ENCODE results near the gene PLEKHN1.
A peak's percentile ranks its signal among the peaks of the same experiment; 100 is the strongest.
"Not testable (repeated sequence)": the region's sequence is repeated elsewhere in the genome, so short reads cannot be mapped to it uniquely, and the experiment has no call there.

Gene PLEKHN1

GRCh38 chr1:1013105-1013921 lies 47.0 kb downstream of the PLEKHN1 start, which contains the start of gene ISG15:
ISG15 (plus strand) TSS chr1:1013497; CDS start chr1:1013574, 77 bp downstream.
- H3K27ac ChIP-seq, result peak within 1 kb of the TSS; percentile 81
- TF ChIP-seq CTCF (conservative IDR thresholded peaks at IDR 0.05), result no peak

GRCh38 chr1:1013922-1014648 lies 47.8 kb downstream of the PLEKHN1 start:
- no peak for TF ChIP-seq CTCF (conservative IDR thresholded peaks at IDR 0.05)
- peak overlapping the region; percentile 81 for H3K27ac ChIP-seq

GRCh38 chr1:1014799-1015681 lies 48.8 kb downstream of the PLEKHN1 start:
- peak overlapping the region; percentile 81 for H3K27ac ChIP-seq
- peak; percentile 60 for TF ChIP-seq CTCF (conservative IDR thresholded peaks at IDR 0.05)

- H3K27ac ChIP-seq, result not testable (repeated sequence)
These were observed 51.4 kb downstream of the PLEKHN1 start for GRCh38 chr1:1017397-1018320.

- not testable (repeated sequence) for H3K27ac ChIP-seq
These were observed 52.0 kb downstream of the PLEKHN1 start for GRCh38 chr1:1018321-1018685.

- peak; percentile 89 for TF ChIP-seq CTCF (conservative IDR thresholded peaks at IDR 0.05)
These were observed 53.1 kb downstream of the PLEKHN1 start for GRCh38 chr1:1019122-1019999.

GRCh38 chr1:1020000-1020404 lies 53.7 kb downstream of the PLEKHN1 start, which contains the start of gene AGRN:
AGRN (plus strand) TSS chr1:1020120; CDS start chr1:1020173, 53 bp downstream.
- no peak for TF ChIP-seq CTCF (conservative IDR thresholded peaks at IDR 0.05)
- H3K27ac ChIP-seq, result peak within 1 kb of the TSS; percentile 86

More at GRCh38 chr1:1019122-1019999, 53.1 kb downstream of the PLEKHN1 start:
- H3K27ac ChIP-seq, result peak overlapping the region; percentile 86
